CD8-positive, alpha-beta memory T cell (primary cell): Measurements from ENCODE around the gene BANP. TPM values are rescaled to one million over a fixed set of nuclear protein-coding genes. Genes with fewer than 3 reads are reported as not detected.
A peak's percentile ranks its signal among the peaks of the same experiment; 100 is the strongest.
"Not testable (repeated sequence)": the region's sequence is repeated elsewhere in the genome, so short reads cannot be mapped to it uniquely, and the experiment has no call there.

Source experiments
- CTCF ChIA-PET: fragments of 350-600 bp; sonication (Branson Sonifier 250); formaldehyde crosslinking; loops from one replicate; lab custom pipeline; 2021; ENCODE audit warnings: antibody characterized with exemption; lab: Charles Lee
- POLR2A ChIA-PET: fragments of 350-600 bp; sonication (Branson Sonifier 250); formaldehyde crosslinking; loops from one replicate; lab custom pipeline; 2021; ENCODE audit warnings: antibody characterized with exemption; lab: Charles Lee
- DNase-seq, 5 donors: peaks; one replicate each; pipeline versions ENCODE4 v3.0.0 to v3.0.0-alpha.2; 2020 to 2022; ENCODE audit warnings: mixed read lengths in 1 of 5
- H3K27ac ChIP-seq: one replicate; pipeline ENCODE4 v1.7.0; 2013; ENCODE audit warnings: low read depth, mild to moderate bottlenecking, low read length, moderate library complexity
- H3K27me3 ChIP-seq: 2 replicates; pipeline ENCODE4 v1.7.0; 2013; ENCODE audit warnings: low read length, mild to moderate bottlenecking; ENCODE audit not compliant: insufficient read depth, poor library complexity, severe bottlenecking
- H3K36me3 ChIP-seq: 2 replicates; pipeline ENCODE4 v1.7.0; 2013; ENCODE audit warnings: mild to moderate bottlenecking, low read length, moderate library complexity; ENCODE audit not compliant: insufficient read depth
- H3K4me1 ChIP-seq: 2 replicates; pipeline ENCODE4 v1.7.0; 2013; ENCODE audit warnings: mild to moderate bottlenecking, low read length, moderate library complexity; ENCODE audit not compliant: insufficient read depth
- H3K4me3 ChIP-seq: 2 replicates; pipeline ENCODE4 v1.7.0; 2013; ENCODE audit warnings: mild to moderate bottlenecking, low read length
- H3K9me3 ChIP-seq: 2 replicates; pipeline ENCODE4 v1.7.0; 2013; ENCODE audit warnings: mild to moderate bottlenecking, low read length
- H3K27ac Mint-ChIP-seq, 8 donors: one replicate each; pipeline ENCODE4 v1.8.0; 2020 to 2021; ENCODE audit warnings: mixed read lengths in 8 of 8, mild to moderate bottlenecking in 6 of 8, inconsistent platforms in 3 of 8, moderate library complexity in 3 of 8
- H3K27me3 Mint-ChIP-seq, 2 donors: one replicate each; pipeline ENCODE4 v1.8.0; 2020 to 2021; ENCODE audit warnings: mixed read lengths in 2 of 2, mild to moderate bottlenecking in 1 of 2, moderate library complexity in 1 of 2
- H3K36me3 Mint-ChIP-seq, 3 donors: one replicate each; pipeline ENCODE4 v1.8.0; 2020 to 2021; ENCODE audit warnings: mixed read lengths in 3 of 3, inconsistent platforms in 1 of 3, mild to moderate bottlenecking in 1 of 3
- H3K4me1 Mint-ChIP-seq, 3 donors: one replicate each; pipeline ENCODE4 v1.8.0; 2020 to 2021; ENCODE audit warnings: mixed read lengths in 3 of 3, inconsistent platforms in 1 of 3, mild to moderate bottlenecking in 1 of 3
- H3K4me3 Mint-ChIP-seq, 7 donors: one replicate each; pipeline ENCODE4 v1.8.0; 2020 to 2021; ENCODE audit warnings: mixed read lengths in 7 of 7, mild to moderate bottlenecking in 6 of 7, moderate library complexity in 4 of 7, inconsistent platforms in 2 of 7
- H3K9me3 Mint-ChIP-seq, 5 donors: one replicate each; pipeline ENCODE4 v1.8.0; 2020 to 2022; ENCODE audit warnings: mixed read lengths in 5 of 5, mild to moderate bottlenecking in 3 of 5, moderate library complexity in 2 of 5, inconsistent platforms in 1 of 5
- polyA plus RNA-seq: library from polyadenylated mRNA; unstranded; fragments of 300-500 nt; fragmentation: Illumina TruSeq; gene quantifications from one replicate; pipeline ENCODE4 v1.2.3, GENCODE V29; 2021
- total RNA-seq, 2 experiments: library from RNA; stranded (reverse); gene quantifications; one replicate each; pipeline ENCODE4 v1.2.3, GENCODE V29; 2021

Gene BANP
- total and polyA plus RNA-seq, 3 experiments from 2014 or later = 28.5 to 32.5 (median 29.5) TPM

GRCh38 chr16:88033003-88033740, 81.9 kb downstream of the BANP start:
- H3K4me1 Mint-ChIP-seq, H3K4me3 ChIP-seq, H3K27me3 Mint-ChIP-seq, H3K27me3 ChIP-seq, POLR2A ChIA-PET, H3K4me1 ChIP-seq, CTCF ChIA-PET, H3K9me3 ChIP-seq, H3K27ac Mint-ChIP-seq, H3K27ac ChIP-seq, H3K9me3 Mint-ChIP-seq, H3K4me3 Mint-ChIP-seq: not testable (repeated sequence)
- DNase-seq = peak in 1 of 5 donors; percentile 1
- peaks cover 11% of the 10 kb centered on the region for H3K36me3 ChIP-seq
- peaks cover 0 to 81% (median 4%) of the 10 kb centered on the region in 3 donors for H3K36me3 Mint-ChIP-seq

- no peak for DNase-seq
- POLR2A ChIA-PET = no interaction called here
- no peaks in the 10 kb centered on the region for H3K9me3 Mint-ChIP-seq
Measured at GRCh38 chr16:88034770-88035169, 83.5 kb downstream of the BANP start.

GRCh38 chr16:88035292-88035691, 84.1 kb downstream of the BANP start:
- no peaks in the 10 kb centered on the region for H3K4me1 ChIP-seq
- POLR2A ChIA-PET = no interaction called here
- H3K27ac Mint-ChIP-seq = no peak overlapping the region
- H3K4me1 Mint-ChIP-seq = no peaks in the 10 kb centered on the region
- CTCF ChIA-PET = no interaction called here
- H3K9me3 Mint-ChIP-seq = no peaks in the 10 kb centered on the region
- peak in 1 of 5 donors; percentile 35 for DNase-seq
- H3K36me3 ChIP-seq = peaks cover 11% of the 10 kb centered on the region
- no peaks in the 10 kb centered on the region for H3K9me3 ChIP-seq
- H3K27me3 Mint-ChIP-seq = peaks cover 0 to 2% of the 10 kb centered on the region in 2 donors
- no peak overlapping the region for H3K4me3 ChIP-seq
- H3K36me3 Mint-ChIP-seq = peaks cover 0 to 85% (median 0%) of the 10 kb centered on the region in 3 donors
- H3K27me3 ChIP-seq = no peaks in the 10 kb centered on the region
- no peak overlapping the region for H3K27ac ChIP-seq
- H3K4me3 Mint-ChIP-seq = no peak overlapping the region

More at GRCh38 chr16:88034770-88035169, 83.5 kb downstream of the BANP start:
- Histone ChIP-seq H3K27me3 (no peaks in the 10 kb centered on the region), H3K27ac (no peak overlapping the region), H3K4me1 (no peaks in the 10 kb centered on the region), H3K4me3 (no peak overlapping the region), H3K9me3 (no peaks in the 10 kb centered on the region), H3K36me3 (peaks cover 11% of the 10 kb centered on the region)
- Mint-ChIP-seq H3K27ac (no peak overlapping the region), H3K36me3 (peaks cover 0 to 85% (median 0%) of the 10 kb centered on the region in 3 donors), H3K27me3 (peaks cover 0 to 2% of the 10 kb centered on the region in 2 donors), H3K4me1 (peaks cover 0 to 4% (median 0%) of the 10 kb centered on the region in 3 donors), H3K4me3 (no peak overlapping the region)
- CTCF ChIA-PET = no interaction called here

GRCh38 chr16:88035884-88036639, 84.8 kb downstream of the BANP start:
- POLR2A ChIA-PET, H3K9me3 Mint-ChIP-seq, H3K4me1 ChIP-seq, H3K4me1 Mint-ChIP-seq, H3K27ac Mint-ChIP-seq, H3K9me3 ChIP-seq, H3K27me3 ChIP-seq, H3K4me3 Mint-ChIP-seq, H3K4me3 ChIP-seq, CTCF ChIA-PET, H3K27me3 Mint-ChIP-seq, H3K27ac ChIP-seq: not testable (repeated sequence)
- H3K36me3 ChIP-seq = peaks cover 11% of the 10 kb centered on the region
- H3K36me3 Mint-ChIP-seq = peaks cover 0 to 85% (median 0%) of the 10 kb centered on the region in 3 donors
- peak in 1 of 5 donors; percentile 26 for DNase-seq

GRCh38 chr16:88036640-88036996, 85.4 kb downstream of the BANP start:
- CTCF ChIA-PET, H3K27me3 ChIP-seq: not testable (repeated sequence)
- H3K36me3 Mint-ChIP-seq = peaks cover 0 to 86% (median 0%) of the 10 kb centered on the region in 3 donors

GRCh38 chr16:88037359-88037758, 86.1 kb downstream of the BANP start:
- DNase-seq, CTCF ChIA-PET, H3K4me1 ChIP-seq, H3K27ac Mint-ChIP-seq, H3K9me3 Mint-ChIP-seq, H3K27me3 Mint-ChIP-seq, H3K4me1 Mint-ChIP-seq, H3K4me3 Mint-ChIP-seq, H3K4me3 ChIP-seq, H3K27me3 ChIP-seq, H3K27ac ChIP-seq, H3K9me3 ChIP-seq, POLR2A ChIA-PET: not testable (repeated sequence)
- peaks cover 0 to 87% (median 0%) of the 10 kb centered on the region in 3 donors for H3K36me3 Mint-ChIP-seq
- H3K36me3 ChIP-seq = peaks cover 11% of the 10 kb centered on the region

More at GRCh38 chr16:88036640-88036996, 85.4 kb downstream of the BANP start:
- H3K27ac ChIP-seq, DNase-seq, H3K9me3 Mint-ChIP-seq, POLR2A ChIA-PET, H3K4me3 ChIP-seq, H3K4me1 ChIP-seq, H3K4me1 Mint-ChIP-seq, H3K9me3 ChIP-seq, H3K27me3 Mint-ChIP-seq, H3K4me3 Mint-ChIP-seq: not testable (repeated sequence)
- H3K36me3 ChIP-seq = peaks cover 11% of the 10 kb centered on the region
- H3K27ac Mint-ChIP-seq = peak overlapping the region in 1 of 8 donors; percentile 31

- H3K27me3 ChIP-seq, H3K4me3 Mint-ChIP-seq, H3K9me3 Mint-ChIP-seq, POLR2A ChIA-PET, H3K9me3 ChIP-seq, H3K4me1 Mint-ChIP-seq, H3K4me3 ChIP-seq, H3K27me3 Mint-ChIP-seq, CTCF ChIA-PET, H3K27ac Mint-ChIP-seq, H3K27ac ChIP-seq, H3K4me1 ChIP-seq: not testable (repeated sequence)
- H3K36me3 Mint-ChIP-seq = peaks cover 0 to 83% (median 0%) of the 10 kb centered on the region in 3 donors
- H3K36me3 ChIP-seq = peaks cover 11% of the 10 kb centered on the region
- peak in 1 of 5 donors; percentile 35 for DNase-seq
Measured at GRCh38 chr16:88037876-88038525, 86.8 kb downstream of the BANP start.

GRCh38 chr16:88038526-88038908, 87.3 kb downstream of the BANP start:
- H3K4me3 ChIP-seq, CTCF ChIA-PET, H3K4me1 Mint-ChIP-seq, H3K27ac Mint-ChIP-seq, DNase-seq, H3K9me3 ChIP-seq, H3K27ac ChIP-seq, H3K27me3 Mint-ChIP-seq, H3K4me1 ChIP-seq, H3K9me3 Mint-ChIP-seq, H3K4me3 Mint-ChIP-seq, POLR2A ChIA-PET, H3K27me3 ChIP-seq: not testable (repeated sequence)
- peaks cover 11% of the 10 kb centered on the region for H3K36me3 ChIP-seq
- H3K36me3 Mint-ChIP-seq = peaks cover 0 to 84% (median 0%) of the 10 kb centered on the region in 3 donors
